ENCODE results near the gene PUS7.

PUS7 gene

GRCh38 chr7:105478606-105479005 lies 43.5 kb downstream of the PUS7 start:
- no peak overlapping the region for H3K4me3 ChIP-seq (ENCODE audit: low read depth, low read length)
- no peak for TF ChIP-seq CTCF (IDR thresholded peaks at IDR 0.05; ENCODE audit: borderline replicate concordance, insufficient read depth, low read depth, low read length)

- TF ChIP-seq CTCF (IDR thresholded peaks at IDR 0.05; ENCODE audit: borderline replicate concordance, insufficient read depth, low read depth, low read length), result no peak
- no peak overlapping the region for H3K4me3 ChIP-seq (ENCODE audit: low read depth, low read length)
Observed at GRCh38 chr7:105477908-105478307, 44.2 kb downstream of the PUS7 start.

- no peak for TF ChIP-seq CTCF (IDR thresholded peaks at IDR 0.05; ENCODE audit: borderline replicate concordance, insufficient read depth, low read depth, low read length)
- no peak overlapping the region for H3K4me3 ChIP-seq (ENCODE audit: low read depth, low read length)
Observed at GRCh38 chr7:105474045-105474444, 48.0 kb downstream of the PUS7 start.

DNA sequence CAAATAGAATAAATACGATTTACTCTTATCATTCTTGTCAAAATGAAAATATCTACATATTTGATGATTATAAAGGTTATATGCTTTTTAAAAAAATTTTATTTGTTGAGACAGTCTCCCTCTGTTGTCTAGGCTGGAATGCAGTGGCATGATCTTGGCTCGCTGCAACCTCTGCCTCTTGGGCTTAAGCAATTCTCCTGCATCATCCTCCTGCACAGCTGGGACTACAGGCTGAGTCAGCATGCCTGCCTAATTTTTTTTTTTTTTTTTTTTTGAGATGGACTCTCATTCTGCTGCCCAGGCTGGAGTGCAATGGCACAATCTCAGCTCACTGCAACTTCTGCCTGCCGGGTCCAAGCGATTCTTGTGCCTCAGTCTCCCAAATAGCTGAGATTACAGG lies 48.9 kb downstream of the PUS7 start:
- no peak overlapping the region for H3K4me3 ChIP-seq (ENCODE audit: low read depth, low read length)
- no peak for TF ChIP-seq CTCF (IDR thresholded peaks at IDR 0.05; ENCODE audit: borderline replicate concordance, insufficient read depth, low read depth, low read length)

DNA sequence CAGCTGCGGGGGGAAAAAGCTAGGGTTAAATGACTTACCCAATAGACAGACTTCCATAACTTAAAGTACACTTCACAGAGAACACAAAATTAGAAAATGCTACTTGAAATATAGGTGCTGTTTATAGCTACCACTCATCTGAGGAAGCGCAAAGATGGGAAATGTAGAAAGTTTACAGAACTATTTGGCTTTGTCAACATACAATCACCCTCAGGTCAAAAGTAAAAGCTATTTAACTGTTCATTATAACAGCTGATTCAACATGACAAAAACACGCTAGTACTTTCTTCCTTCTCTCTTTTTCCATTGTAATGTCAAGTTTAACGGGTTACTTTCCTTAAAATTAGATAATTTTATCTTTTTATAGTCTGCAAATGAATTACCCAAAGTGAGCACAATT lies 51.2 kb downstream of the PUS7 start:
- H3K4me3 ChIP-seq (ENCODE audit: low read depth, low read length), result no peak overlapping the region
- TF ChIP-seq CTCF (IDR thresholded peaks at IDR 0.05; ENCODE audit: borderline replicate concordance, insufficient read depth, low read depth, low read length), result no peak

DNA sequence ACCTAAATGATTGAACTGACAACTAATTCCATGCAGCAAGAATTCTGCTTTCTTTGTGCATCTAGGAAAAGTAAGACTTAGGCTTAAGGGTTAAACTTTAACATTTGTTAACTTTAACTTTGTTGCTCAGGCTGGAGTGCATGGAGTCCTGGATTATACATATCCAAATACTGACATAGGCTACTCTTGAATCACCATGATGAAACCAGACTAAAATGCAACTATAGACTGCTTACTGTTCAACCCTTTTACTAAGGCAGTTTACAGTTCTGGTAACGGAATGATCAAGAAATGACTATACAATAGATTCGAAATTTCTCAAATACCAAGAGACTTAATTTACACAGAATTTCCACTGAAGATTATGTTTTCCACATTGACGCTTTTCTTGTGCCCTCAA lies 52.0 kb downstream of the PUS7 start:
- H3K4me3 ChIP-seq (ENCODE audit: low read depth, low read length), result no peak overlapping the region
- TF ChIP-seq CTCF (IDR thresholded peaks at IDR 0.05; ENCODE audit: borderline replicate concordance, insufficient read depth, low read depth, low read length), result no peak

DNA sequence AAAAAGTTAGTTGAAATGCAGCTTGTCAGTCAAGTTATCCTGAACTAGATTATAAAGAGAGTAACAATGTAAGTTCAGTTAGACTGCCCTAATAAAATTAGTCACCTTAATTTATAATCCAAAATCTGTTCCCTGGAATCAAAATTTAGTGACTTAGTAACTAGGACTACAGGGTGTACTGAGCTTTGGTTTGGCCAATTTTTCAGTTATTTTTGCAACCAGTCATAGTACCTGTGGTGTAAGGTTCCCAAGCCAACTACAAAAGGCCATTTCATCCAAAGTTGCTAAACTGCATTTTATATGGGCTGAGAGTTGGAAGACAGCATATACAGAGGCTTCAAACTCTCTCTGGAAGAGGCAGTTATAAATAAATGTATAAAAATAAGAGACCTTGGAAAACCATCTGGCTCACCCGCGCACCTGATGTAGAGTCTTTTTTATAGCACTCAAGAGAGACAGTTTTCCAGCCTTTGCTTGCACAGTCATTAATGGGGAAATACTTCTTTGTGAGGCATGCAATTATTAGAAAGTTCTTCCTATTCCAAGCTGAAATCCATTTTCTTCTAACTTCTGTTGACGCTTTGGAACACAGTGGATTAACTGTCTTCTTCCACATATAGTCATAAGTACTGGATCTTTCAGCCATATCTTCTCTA lies 59.2 kb downstream of the PUS7 start:
- TF ChIP-seq CTCF (IDR thresholded peaks at IDR 0.05; ENCODE audit: borderline replicate concordance, insufficient read depth, low read depth, low read length), result no peak
- H3K4me3 ChIP-seq (ENCODE audit: low read depth, low read length), result no peak overlapping the region
